Retinal pigment epithelial cell (primary cell): ENCODE data around the gene CFAP61.

ENCODE experiments used
- DNase-seq: peaks from one replicate; pipeline ENCODE4 v3.0.0-alpha.2; 2010; ENCODE audit warnings: low read depth
- H3K4me3 ChIP-seq: 2 replicates; pipeline ENCODE4 v1.5.1; 2011; ENCODE audit warnings: mild to moderate bottlenecking, low read length, control low read depth, moderate library complexity
- CTCF ChIP-seq: conservative IDR thresholded peaks from 2 replicates; pipeline ENCODE4 v1.5.1; 2011; ENCODE audit warnings: low read depth, low read length, control low read depth, inconsistent platforms

Gene CFAP61

GRCh38 chr20:20295621-20296498 is 243.5 kb downstream of the CFAP61 start:
- H3K4me3 ChIP-seq, result no peak overlapping the region
- TF ChIP-seq CTCF, result no peak
- no peak for DNase-seq

GRCh38 chr20:20297181-20297580 is 244.8 kb downstream of the CFAP61 start:
- TF ChIP-seq CTCF, result no peak
- no peak overlapping the region for H3K4me3 ChIP-seq
- DNase-seq, result no peak

- TF ChIP-seq CTCF, result no peak
- H3K4me3 ChIP-seq, result no peak overlapping the region
- no peak for DNase-seq
Measured at GRCh38 chr20:20297752-20298151, 245.4 kb downstream of the CFAP61 start.

GRCh38 chr20:20299904-20300303 is 247.6 kb downstream of the CFAP61 start:
- DNase-seq, result no peak
- H3K4me3 ChIP-seq, result no peak overlapping the region
- TF ChIP-seq CTCF, result no peak

GRCh38 chr20:20303320-20303719 is 251.0 kb downstream of the CFAP61 start:
- DNase-seq, result no peak
- H3K4me3 ChIP-seq, result no peak overlapping the region
- no peak for TF ChIP-seq CTCF

GRCh38 chr20:20303742-20304141 is 251.4 kb downstream of the CFAP61 start:
- no peak for TF ChIP-seq CTCF
- H3K4me3 ChIP-seq, result no peak overlapping the region
- DNase-seq, result no peak

GRCh38 chr20:20304942-20305341 is 252.6 kb downstream of the CFAP61 start:
- DNase-seq, result no peak
- no peak for TF ChIP-seq CTCF
- no peak overlapping the region for H3K4me3 ChIP-seq
